Subcutaneous abdominal adipose tissue (tissue), 5 donors: ENCODE measurements around the gene TMEFF2.

Source experiments
- H3K27ac ChIP-seq: one replicate; pipeline ENCODE4 v1.7.0; 2013; ENCODE audit warnings: low read depth, mild to moderate bottlenecking, inconsistent platforms, low read length, moderate library complexity
- H3K27me3 ChIP-seq, 5 donors: one replicate each; pipeline ENCODE4 v1.7.0; 2013; ENCODE audit warnings: low read length in 5 of 5, inconsistent platforms in 1 of 5; ENCODE audit not compliant: control insufficient read depth in 5 of 5, insufficient read depth in 4 of 5
- H3K36me3 ChIP-seq, 5 donors: one replicate each; pipeline ENCODE4 v1.7.0; 2013; ENCODE audit warnings: low read length in 5 of 5; ENCODE audit not compliant: control insufficient read depth in 5 of 5, insufficient read depth in 5 of 5
- H3K4me1 ChIP-seq, 5 donors: one replicate each; pipeline ENCODE4 v1.7.0; 2013; ENCODE audit warnings: low read length in 5 of 5, mild to moderate bottlenecking in 3 of 5, moderate library complexity in 1 of 5; ENCODE audit not compliant: control insufficient read depth in 5 of 5, insufficient read depth in 5 of 5
- H3K4me3 ChIP-seq, 5 donors: one replicate each; pipeline ENCODE4 v1.7.0; 2013; ENCODE audit warnings: low read length in 5 of 5, low read depth in 1 of 5
- H3K9ac ChIP-seq, 5 donors: one replicate each; pipeline ENCODE4 v1.7.0; 2013; ENCODE audit warnings: low read length in 5 of 5, mild to moderate bottlenecking in 4 of 5, moderate library complexity in 3 of 5
- H3K9me3 ChIP-seq, 5 donors: one replicate each; pipeline ENCODE4 v1.7.0; 2013; ENCODE audit warnings: low read length in 5 of 5; ENCODE audit not compliant: control insufficient read depth in 5 of 5
- donor health status: healthy.
- donor health status: healthy.
- donor health status: healthy.
- donor health status: healthy.
- donor health status: healthy.

Gene TMEFF2, protein sequence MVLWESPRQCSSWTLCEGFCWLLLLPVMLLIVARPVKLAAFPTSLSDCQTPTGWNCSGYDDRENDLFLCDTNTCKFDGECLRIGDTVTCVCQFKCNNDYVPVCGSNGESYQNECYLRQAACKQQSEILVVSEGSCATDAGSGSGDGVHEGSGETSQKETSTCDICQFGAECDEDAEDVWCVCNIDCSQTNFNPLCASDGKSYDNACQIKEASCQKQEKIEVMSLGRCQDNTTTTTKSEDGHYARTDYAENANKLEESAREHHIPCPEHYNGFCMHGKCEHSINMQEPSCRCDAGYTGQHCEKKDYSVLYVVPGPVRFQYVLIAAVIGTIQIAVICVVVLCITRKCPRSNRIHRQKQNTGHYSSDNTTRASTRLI

DNA sequence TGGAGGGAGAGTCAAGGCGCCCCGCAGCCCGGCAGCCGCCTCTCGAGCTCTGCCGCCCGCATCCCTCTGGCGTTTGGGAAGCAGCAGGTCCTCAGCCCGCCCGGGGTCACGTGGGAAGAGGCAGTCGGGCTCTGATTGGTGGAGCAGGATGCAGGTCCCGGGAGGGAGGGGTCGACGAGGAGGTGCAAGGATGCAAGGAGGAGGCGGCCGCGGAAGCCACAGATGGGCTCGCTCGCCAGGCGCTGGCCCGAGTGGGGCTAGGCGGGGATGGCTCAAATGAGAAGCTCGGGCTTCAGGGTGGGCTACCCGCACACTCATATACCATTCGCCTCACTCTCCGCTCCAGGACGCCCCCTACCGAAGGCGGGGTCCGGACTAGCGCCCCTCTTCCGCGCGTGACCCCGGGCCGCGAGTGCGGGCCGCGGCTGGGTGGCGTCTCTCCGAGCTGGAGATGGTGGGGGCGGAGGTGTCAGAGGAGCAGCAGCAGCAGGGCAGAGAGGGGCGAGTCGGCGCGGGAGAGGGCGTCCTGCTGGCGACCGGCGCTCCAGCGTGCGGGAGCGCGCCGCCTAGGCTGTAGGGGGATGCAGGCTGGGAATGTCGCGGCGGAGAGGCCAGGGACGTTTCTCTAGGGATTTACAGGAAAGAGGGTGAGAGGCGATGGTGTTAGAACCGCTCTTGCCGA lies at the start of gene TMEFF2:
Gene TMEFF2 (minus strand): TSS at position 68 of the 682 bp plus-strand sequence. CDS start 409 bp downstream, outside the sequence.
- Histone ChIP-seq H3K9ac (peak within 1 kb of the TSS in 3 of 5 donors; percentile 28 to 48 (median 32)), H3K9me3 (no peaks in the 10 kb centered on the region), H3K4me1 (peaks cover 0 to 37% (median 34%) of the 10 kb centered on the region in 5 donors), H3K36me3 (no peaks in the 10 kb centered on the region), H3K27ac (no peak within 1 kb of the TSS), H3K4me3 (peak within 1 kb of the TSS; percentile 64 to 83 (median 71)), H3K27me3 (peaks cover 34 to 58% (median 52%) of the 10 kb centered on the region in 5 donors)

DNA sequence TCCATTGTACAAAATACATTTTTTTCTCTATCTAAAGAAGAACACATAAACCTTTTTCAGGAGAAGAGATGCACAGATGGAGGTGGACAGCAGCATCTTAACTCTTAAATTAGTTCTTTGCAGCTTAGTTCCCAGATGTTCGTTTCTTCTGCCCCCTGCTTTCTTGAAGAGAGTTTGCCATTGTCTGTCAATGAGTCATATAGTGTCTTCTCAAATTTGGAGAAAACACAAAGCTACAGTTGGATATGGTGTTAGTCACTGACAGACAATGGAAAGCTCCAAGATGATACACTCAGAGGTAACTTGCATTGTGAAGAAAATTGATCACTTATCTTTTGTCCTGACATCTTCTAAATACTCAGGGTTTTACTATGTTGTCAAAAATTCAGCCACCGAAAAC lies 48.8 kb upstream of the TMEFF2 start:
- Histone ChIP-seq H3K36me3 (no peaks in the 10 kb centered on the region), H3K4me1 (no peaks in the 10 kb centered on the region), H3K9me3 (no peaks in the 10 kb centered on the region), H3K27me3 (no peaks in the 10 kb centered on the region), H3K27ac (no peak overlapping the region), H3K4me3 (no peak overlapping the region), H3K9ac (no peak overlapping the region)

DNA sequence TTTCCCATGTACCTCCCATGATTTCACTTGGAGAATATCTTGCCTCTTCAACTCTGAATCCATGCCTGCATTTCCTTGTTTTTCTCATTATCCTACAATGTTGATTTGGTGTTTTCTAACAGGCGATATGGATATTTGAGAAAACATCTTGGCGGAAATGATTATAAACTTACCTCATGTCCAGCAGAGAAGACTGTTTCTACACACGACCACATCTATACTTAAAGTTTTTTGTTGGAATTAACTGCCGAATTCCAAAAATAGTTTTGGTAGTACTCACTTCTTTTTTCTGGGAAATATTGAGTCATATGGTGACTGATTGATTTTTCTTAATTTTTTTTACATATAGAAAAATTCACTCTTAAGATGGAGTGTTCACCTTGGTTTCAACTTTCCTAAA lies 41.4 kb upstream of the TMEFF2 start:
- Histone ChIP-seq H3K4me3 (no peak overlapping the region), H3K9me3 (no peaks in the 10 kb centered on the region), H3K27ac (no peak overlapping the region), H3K9ac (no peak overlapping the region), H3K4me1 (no peaks in the 10 kb centered on the region), H3K27me3 (no peaks in the 10 kb centered on the region), H3K36me3 (no peaks in the 10 kb centered on the region)

DNA sequence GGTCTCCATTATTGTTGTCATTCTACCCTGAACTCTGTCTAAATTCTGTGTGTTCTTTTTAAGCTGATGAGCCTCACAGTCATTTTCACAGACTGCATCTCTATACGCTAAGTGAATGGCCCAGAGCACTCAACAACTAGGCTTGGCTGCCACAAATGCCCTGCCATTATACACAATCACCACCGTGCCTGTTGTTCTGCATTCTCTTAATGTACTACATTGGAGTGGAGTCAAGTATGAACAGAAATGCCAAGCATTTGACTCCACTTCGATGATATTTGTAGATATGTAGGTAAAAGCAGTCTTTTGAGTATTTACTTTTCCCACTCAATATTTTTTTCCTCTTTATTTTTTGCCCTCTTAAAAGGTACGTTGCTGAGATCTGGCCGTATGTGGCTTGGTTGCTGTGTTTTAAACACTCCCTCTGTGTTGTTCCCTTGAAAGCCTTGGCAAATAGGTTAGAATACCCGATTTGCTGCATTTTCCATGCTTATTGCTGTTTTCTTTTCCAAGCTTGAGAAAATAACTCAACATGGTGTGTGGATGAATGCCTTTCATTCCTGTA lies 36.2 kb upstream of the TMEFF2 start:
- no peaks in the 10 kb centered on the region for H3K9me3 ChIP-seq
- no peak overlapping the region for H3K27ac ChIP-seq
- no peak overlapping the region for H3K9ac ChIP-seq
- no peak overlapping the region for H3K4me3 ChIP-seq
- no peaks in the 10 kb centered on the region for H3K36me3 ChIP-seq
- H3K27me3 ChIP-seq, result no peaks in the 10 kb centered on the region
- H3K4me1 ChIP-seq, result no peaks in the 10 kb centered on the region

DNA sequence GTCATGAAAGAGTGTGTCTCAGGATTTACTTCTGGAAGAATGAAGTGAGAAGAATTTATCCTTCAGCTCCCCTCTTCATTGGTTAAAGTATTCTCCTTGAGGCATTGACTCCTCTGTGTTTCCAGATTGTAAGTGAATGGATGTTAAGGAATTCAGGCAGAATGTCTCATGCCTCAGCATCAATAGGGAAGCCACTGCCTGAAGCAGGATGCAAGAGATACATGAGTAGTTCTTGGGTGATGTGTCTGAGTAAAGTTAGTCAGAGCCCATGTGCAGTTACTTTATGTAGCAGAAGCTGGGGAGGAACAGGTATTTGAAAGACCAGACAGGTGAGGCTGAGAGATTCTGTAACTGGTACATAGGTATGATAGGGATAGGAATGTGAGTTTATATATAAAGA lies 34.0 kb upstream of the TMEFF2 start:
- no peaks in the 10 kb centered on the region for H3K27me3 ChIP-seq

DNA sequence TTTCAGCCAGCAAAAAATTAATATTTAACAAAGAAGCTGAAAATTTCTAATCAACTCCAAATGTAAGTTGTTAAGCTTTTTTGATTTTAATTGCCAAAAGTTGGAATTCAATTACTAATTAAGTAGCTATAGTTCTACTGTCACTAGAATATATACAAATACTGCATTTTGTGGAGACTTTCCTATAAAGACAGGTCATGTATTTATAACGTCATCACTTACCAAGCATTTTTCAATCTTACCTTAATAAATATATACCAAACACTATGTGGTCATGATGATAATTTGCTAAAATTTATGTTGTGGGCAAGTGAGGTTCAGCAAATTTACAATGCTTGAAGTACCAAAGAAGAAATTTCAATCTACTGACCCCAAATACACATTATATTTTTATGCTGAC lies 24.2 kb upstream of the TMEFF2 start:
- no peak overlapping the region for H3K4me3 ChIP-seq
- no peak overlapping the region for H3K27ac ChIP-seq
- no peaks in the 10 kb centered on the region for H3K27me3 ChIP-seq
- H3K9ac ChIP-seq, result no peak overlapping the region
- H3K4me1 ChIP-seq, result no peaks in the 10 kb centered on the region
- H3K36me3 ChIP-seq, result no peaks in the 10 kb centered on the region
- no peaks in the 10 kb centered on the region for H3K9me3 ChIP-seq

More for the DNA sequence above, 34.0 kb upstream of the TMEFF2 start:
- no peaks in the 10 kb centered on the region for H3K36me3 ChIP-seq
- H3K4me3 ChIP-seq, result no peak overlapping the region
- H3K4me1 ChIP-seq, result no peaks in the 10 kb centered on the region
- no peaks in the 10 kb centered on the region for H3K9me3 ChIP-seq
- H3K9ac ChIP-seq, result no peak overlapping the region
- H3K27ac ChIP-seq, result no peak overlapping the region

DNA sequence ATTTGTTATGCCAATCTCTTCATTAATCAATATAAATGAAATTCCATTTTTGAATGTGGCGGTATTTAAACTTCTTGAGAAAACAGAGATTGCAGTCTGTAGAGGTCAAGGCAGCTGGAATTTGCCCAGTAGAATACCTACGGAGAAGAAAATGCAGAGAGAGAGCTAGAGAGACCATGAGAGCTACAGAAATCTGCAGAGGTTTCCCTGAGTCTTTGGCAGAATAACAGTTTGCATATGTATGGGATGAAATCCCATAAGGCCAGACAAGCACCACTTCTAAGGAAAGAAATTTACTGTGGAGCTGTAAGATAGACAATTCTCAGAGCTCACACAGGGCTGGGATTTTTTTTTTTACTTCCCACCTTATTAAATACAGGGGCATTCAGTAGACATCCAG lies 23.6 kb upstream of the TMEFF2 start:
- H3K9me3 ChIP-seq, result no peaks in the 10 kb centered on the region
- H3K4me3 ChIP-seq, result no peak overlapping the region
- H3K27ac ChIP-seq, result no peak overlapping the region
- H3K9ac ChIP-seq, result no peak overlapping the region
- no peaks in the 10 kb centered on the region for H3K4me1 ChIP-seq
- no peaks in the 10 kb centered on the region for H3K36me3 ChIP-seq
- no peaks in the 10 kb centered on the region for H3K27me3 ChIP-seq

DNA sequence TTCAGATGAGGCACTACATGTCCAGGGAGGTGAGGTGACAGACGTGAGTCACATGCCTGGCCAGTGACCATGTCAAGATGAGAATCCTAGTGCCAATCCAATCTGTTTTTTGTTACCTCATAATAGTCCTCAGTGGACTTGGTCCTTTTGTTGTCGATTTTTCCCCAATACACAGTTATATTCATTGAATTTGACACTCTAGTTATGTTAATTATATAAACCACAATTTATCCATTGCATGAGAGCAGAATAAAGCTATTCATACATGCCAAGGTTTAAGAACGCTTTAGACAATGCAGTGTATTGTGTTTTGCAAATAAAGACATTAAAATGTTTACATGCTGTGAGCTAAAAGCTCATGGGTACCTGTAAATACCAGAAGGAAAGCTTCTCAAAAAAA lies 21.6 kb upstream of the TMEFF2 start:
- Histone ChIP-seq H3K27me3 (no peaks in the 10 kb centered on the region), H3K4me3 (no peak overlapping the region), H3K36me3 (no peaks in the 10 kb centered on the region), H3K4me1 (no peaks in the 10 kb centered on the region), H3K9me3 (peaks cover 0 to 2% (median 0%) of the 10 kb centered on the region in 5 donors), H3K27ac (no peak overlapping the region), H3K9ac (no peak overlapping the region)

DNA sequence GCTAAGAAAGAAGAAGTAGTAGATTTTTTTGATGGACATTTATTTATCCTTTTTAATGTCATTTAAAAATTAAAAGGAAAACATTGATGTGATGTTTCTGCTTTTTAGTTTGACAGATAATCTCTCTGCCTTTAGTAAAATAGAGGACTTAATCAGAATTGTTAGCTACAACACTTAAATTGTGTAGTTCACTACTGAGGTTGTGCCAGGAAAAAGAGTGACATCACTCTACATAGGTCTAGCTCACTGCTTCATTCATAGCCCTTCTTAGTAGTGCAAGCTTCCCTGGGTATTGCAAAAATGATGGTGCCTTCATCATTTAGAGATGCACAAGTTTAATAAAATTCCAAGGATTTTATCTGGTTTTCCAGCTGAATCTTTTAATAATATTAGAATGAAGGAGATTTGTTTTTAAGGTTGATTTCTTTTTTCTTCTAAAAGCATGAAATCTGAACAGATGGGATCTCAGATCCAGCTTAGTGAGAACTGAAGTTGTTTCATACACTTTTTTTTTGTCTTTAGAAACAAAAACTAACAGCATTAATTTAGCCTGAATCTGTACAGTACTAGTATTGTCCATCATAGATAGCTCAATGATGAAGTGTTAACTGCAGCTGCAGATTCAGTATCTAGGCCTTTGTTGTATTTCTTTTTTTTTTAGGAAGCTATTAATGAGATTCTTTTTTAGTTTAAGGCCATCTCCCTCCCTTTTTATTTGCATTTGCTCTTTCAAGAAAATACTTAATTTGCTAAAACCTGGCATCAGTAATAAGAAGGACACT lies 20.6 kb upstream of the TMEFF2 start:
- Histone ChIP-seq H3K27me3 (no peaks in the 10 kb centered on the region), H3K27ac (no peak overlapping the region), H3K9ac (no peak overlapping the region), H3K4me1 (no peaks in the 10 kb centered on the region), H3K36me3 (no peaks in the 10 kb centered on the region), H3K4me3 (no peak overlapping the region), H3K9me3 (peaks cover 0 to 2% (median 0%) of the 10 kb centered on the region in 5 donors)
